H4 (cell line): ENCODE measurements around the gene ANKRD31. TPM values are rescaled to one million over a fixed set of nuclear protein-coding genes. Genes with fewer than 3 reads are reported as not detected.
"Not testable (repeated sequence)": the region's sequence is repeated elsewhere in the genome, so short reads cannot be mapped to it uniquely, and the experiment has no call there.

Experiments
- DNase-seq: peaks from one replicate; pipeline ENCODE4 v3.0.0-alpha.2; 2015; ENCODE audit warnings: low spot score
- total RNA-seq: library from RNA; depleted of rRNA; stranded (reverse); fragments of >200 nt; shearing (Covaris generic); gene quantifications from 2 replicates; pipeline ENCODE4 v1.2.3, GENCODE V29; 2014

Gene ANKRD31
- total RNA-seq, 1 experiment from 2014 or later, result 0.33 TPM

DNA sequence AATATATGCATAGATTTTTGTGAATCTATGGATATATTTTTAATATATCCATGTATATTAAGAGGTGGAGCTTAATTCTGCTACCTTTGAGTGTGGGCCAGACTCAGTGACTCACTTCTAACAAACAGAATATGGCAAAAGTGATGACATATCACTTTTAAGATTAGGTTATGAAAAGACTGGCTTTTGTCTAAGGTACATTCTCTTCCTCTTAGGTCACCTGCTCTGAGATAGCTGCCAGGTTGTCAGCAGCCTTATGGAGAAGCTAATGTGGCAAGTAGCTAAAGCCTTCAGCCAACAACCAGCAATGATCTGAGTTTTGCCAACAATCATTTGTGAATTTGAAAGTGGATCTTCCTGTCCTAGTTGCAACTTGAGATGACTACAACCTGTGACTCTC is 83.8 kb downstream of the ANKRD31 start:
- no peak for DNase-seq

DNA sequence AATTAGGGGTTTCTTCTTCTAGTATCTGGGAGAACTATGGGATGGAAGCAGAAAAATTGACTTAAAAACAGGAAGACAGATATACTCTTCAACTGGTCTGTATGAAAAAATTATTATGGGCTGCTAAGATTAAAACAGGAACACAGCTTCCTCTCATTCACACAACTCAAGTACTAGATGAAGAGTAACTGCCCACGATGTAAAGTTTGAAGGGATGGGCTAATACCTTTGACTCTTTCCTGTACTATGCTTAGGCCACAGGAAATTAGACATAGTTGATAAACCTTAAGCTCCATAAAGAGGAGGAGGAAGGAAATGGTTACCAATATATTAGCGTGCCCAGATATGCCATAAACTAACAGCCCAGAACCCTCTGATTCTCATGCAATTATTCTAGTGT is 88.6 kb downstream of the ANKRD31 start:
- DNase-seq, result no peak

DNA sequence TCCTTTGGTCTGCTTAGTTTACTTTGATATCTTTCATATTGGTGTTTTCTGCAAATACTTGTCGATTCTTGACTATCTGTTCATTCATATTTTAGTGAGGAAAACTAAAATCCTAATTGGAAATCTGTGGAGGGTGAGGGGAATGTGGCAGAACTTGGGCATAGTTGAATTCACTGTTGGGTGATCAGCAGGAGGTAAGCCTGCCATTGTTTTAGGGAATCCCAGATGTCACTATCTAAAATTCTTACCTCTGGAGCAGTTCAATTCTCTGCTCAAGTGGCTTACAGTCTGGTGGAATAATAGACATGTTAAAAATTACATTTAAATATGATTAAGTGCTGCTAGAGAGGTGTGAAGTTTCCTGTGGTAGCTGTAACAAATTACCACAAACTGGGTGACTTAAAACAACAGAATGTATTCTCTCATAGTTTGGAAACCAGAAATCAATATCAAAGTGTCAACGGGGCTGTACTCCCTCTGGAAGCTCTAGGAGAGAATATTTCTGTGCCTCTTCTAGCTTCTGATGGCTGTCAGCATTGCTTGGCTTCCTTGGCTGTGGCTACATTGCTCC is 94.0 kb downstream of the ANKRD31 start:
- no peak for DNase-seq

DNA sequence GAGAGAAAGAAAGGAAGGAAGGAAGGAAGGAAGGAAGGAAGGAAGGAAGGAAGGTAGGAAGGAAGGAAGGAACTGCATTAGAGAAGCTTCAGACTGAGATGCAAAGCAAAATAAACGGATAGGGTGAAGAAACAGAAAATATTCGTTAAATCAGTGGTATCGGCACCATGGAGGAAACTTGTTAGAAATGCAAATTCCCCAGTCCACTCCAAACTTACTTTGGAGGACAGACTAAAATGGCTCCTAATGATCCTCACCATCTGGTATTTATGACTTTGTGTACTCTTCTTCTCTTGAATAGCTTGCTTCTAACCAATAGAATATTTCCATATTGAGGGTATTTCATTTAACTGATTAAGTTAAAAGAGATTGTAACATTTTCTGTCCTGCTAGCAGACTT is 96.4 kb downstream of the ANKRD31 start:
- DNase-seq, result no peak

DNA sequence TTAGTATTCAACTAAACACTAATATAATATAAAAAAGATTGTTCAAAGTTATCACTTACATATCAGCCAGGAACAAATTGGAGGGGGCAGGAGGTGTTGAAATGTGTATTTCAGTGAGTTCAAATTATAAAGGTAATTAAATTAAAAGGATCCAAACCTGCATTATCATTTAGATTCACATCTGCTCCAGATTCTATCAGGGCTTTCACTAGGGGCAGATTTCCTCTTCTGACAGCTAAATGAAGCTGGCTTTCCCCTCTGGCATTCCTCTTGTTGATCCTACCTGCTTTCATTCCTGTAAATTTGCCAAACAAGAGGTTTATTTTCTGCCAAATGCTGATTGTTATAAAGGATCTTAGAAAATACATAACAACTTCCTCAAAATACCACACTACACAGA is 98.0 kb downstream of the ANKRD31 start:
- DNase-seq, result no peak

DNA sequence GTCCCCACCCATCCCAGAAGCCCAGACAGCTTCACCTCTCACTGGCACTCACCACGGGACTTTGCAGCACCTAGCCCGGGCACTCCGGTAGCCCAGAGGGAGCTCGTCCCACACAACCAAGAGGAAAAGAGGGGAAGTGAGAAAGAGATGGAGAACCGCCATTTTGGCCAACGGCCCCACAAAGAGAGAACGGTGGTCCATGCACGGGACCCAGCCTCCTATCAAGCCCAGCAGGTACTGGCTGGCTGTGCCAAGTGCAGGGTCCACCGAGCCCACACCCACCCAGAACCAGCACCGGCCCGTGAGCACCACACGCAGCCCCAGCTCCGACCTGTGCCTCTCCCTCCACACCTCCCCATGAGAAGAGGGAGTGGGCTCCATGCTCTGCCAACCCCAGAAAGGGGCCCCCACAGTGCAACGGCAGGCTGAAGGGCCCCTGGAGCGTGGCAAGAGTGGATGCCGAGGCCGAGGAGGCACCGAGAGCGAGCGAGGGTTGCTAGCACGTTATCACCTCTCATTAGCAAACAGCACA is 105.8 kb downstream of the ANKRD31 start:
- no peak for DNase-seq

DNA sequence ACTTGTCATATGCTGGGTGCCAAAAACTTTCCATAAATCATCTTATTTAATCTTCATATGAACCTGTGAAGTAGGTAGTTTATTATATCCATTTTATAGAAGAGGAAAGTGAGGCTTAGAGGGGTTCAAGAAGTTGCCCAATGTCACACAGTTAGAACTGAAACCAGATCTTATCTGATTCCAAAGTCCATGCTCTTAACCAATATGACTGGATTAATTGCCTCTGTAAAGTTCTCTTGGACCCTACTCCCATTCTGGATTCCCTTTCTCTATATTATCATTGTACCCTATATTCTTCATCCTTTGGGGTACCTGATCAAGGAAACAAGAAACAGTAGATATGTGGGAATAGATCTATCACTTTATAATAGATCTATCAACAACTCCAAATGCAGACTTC is 119.8 kb downstream of the ANKRD31 start:
- no peak for DNase-seq

DNA sequence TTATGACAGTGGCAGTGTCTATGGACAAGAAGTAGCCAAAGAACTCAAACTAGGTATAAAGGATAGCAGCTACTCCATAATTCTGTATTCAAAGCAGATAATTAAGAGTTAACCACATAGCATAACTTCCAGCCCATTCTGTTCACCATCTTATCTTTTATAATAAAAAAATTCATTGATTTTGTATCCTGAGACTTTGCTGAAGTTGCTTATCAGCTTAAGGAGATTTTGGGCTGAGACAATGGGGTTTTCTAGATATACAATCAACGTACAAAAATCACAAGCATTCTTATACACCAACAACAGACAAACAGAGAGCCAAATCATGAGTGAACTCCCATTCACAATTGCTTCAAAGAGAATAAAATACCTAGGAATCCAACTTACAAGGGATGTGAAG is 122.4 kb downstream of the ANKRD31 start:
- DNase-seq, result not testable (repeated sequence)

DNA sequence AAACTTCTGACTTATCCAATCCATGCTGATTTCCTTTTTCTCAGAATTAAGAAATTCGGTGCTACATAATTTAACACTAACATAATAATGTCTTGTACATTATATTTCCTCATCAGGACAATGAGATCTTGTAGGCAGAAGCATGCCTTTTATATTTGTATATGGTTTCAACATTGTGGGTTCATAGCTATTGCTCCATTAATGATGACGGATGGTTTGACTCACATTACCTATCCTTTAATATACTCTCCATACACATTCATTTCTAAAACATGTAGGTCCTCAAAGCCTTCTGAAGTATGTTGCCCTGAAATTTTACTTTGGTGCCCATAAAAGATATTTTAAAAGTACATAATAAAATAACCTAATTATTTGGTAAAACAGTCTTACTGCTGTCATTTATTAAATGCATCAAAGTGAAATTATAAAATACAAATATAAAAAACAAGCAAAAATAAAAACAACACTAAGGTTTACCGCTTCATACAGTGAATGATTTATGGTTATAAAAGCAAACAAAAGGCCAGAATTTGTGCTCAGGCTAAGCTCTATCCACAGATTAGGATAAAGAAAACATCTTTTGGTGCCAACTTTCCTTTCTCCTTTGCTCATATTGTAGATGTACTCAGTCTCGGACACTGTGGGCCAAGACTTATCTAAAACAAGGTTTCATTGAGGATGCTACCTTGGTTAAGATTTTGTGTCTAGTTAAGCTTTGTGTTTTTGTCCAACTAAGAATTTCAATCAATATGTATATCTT is 123.1 kb downstream of the ANKRD31 start:
- no peak for DNase-seq

DNA sequence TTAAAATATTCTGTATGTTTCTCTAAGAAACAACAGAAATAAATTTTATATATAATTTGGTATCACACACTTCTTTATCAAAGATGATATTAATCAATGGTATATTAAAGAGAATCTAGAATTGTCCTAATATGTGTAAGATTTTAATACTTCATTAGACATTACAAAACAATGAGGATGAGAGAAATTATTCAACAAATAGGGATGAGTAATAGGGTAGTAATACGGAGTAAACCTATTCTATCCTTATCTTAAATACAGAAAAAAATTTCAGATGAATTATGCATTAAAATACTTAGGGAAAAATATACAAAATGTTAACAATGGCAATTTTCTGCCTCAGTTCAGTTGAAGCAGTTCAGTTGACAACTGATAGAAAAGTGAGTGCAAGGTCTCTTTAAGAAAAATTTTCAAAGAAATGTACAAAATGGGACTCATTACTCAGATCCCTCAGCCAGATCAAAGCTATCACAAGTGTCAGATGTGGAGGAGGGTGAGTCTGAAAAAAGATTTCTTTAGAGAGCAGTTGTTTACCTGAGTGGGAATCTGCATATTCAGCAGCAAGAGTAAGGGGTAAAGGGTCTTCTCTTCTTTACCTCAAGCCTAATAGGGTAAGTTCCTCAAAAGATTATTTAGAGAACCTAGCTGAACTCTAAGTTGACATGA is 127.6 kb downstream of the ANKRD31 start:
- no peak for DNase-seq

DNA sequence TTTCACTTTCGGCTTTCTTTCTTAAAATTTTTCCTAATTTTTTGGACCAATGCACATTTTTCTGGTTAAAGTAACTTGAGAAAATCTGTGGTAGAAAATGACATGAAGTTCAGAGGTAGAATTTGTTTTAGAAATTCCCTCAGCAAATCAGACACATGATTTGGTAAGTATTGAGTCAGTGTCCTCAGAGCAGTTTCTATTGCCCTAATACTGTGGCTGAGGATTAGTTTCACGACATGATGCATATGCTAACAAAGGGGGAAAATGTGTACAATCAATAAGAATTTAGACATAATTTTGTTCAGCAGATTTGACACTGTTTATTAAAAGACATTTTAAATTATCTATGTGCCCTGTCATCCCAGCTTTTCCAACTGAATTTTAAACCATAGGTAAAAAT is 128.2 kb downstream of the ANKRD31 start:
- no peak for DNase-seq

DNA sequence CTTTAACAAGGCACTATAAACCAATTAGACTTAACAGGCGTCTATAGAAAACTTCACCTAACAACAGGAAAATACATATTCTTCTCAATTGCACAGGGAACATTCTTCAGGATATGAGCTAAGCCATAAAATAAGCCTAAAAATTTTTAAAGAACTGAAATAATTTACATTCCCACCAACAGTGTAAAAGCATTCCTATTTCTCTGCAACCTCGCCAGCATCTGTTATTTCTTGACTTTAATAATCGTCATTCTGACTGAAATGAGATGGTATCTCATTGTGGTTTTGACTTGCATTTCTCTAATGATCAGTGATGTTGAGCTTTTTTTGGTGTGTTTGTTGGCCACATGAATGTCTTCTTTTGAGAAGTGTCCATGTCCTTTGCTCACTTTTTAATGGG is 140.7 kb downstream of the ANKRD31 start:
- DNase-seq, result not testable (repeated sequence)

DNA sequence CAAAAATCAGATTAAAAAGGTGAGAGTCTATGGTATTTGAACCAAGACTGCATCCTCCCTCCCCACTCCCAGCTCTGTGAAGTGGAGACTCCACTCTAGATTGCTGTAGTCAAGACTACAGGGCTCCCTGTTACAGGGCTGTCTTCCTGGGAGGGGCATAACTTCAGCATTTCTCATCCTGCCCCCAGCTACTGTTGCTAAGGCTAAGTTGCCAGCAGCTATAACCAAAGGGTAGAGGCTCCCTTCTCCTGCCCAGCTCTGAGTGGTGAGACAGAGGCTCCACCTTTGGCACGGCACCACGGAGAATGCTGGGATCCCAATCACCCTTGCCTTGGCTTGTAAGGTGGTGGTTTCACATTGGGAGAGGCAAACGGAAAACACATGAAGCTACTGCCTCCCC is 145.1 kb downstream of the ANKRD31 start:
- DNase-seq, result no peak

DNA sequence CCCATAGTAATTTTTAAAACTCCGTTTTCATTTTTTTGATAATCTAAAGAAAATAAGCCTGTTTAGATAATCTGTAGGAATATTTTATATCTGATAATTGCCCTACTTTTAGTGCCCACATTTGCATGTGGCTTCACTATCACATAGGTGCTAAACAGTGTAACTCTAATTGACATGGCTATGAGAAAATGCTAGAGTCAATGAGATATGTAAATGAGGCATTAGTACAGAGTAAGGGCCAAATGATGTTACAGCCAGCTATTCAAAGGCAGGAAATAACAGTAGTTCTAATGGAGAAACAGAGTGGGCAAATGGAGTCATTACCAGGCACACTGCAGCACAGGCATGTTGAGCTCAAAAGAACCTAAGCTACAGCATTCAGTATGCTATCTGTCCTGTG is 147.0 kb downstream of the ANKRD31 start:
- no peak for DNase-seq

DNA sequence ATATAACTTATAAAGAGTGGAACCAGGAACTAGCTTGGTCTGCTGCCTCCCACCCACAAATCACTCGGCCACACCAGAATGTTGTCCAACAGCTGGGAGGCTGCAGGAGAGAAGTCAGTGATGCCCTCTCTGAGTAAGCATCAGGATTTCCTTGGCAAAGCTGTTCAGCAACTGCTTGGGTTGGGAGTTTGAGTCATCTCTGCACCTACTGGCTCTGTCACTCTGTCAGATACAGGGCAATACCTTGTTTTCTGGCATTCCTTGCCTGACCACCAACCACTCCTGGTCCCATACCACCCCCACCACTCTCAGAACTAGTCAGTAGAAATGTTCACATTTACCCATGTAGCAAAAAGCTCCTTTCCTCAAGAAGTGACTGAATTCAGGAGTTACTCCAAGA is 147.5 kb downstream of the ANKRD31 start:
- DNase-seq, result no peak

DNA sequence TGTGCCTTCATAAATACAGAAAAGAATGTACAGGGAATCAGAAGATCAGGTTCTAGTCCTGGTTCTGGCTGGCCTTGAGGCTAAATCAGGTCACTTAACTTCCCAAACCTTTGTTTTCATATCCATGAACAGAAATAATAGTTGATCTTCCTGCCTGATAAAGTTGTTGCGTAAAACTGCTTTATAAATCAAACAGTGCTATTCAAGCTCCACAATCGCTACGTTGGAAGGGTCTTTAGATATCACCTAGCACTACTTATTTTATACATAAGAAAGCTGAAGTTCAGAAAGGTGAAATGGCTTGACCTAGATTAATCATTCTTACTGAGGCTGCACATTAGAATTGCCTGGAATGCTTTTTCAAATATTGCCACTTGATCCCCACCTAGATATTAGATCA is 148.0 kb downstream of the ANKRD31 start:
- DNase-seq, result no peak

DNA sequence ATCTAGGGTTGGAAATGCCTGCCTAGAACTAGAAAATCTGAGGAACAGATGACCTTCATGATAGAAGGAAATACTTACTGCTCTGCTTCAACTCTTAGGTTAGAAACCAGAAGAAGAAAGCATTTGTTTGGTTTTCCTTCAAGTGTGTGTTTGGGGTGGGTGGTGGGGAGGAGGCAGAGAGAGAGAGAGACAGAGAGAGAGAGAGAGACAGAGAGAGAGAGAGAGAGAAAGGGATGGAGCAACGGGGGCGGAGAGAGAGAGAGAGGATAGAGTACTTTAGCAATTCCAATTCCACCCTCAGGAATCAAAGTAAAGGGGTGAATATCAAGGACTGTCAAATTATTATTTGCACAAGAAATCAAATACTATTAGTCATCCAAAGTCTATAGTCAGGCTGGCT is 155.2 kb downstream of the ANKRD31 start:
- no peak for DNase-seq

DNA sequence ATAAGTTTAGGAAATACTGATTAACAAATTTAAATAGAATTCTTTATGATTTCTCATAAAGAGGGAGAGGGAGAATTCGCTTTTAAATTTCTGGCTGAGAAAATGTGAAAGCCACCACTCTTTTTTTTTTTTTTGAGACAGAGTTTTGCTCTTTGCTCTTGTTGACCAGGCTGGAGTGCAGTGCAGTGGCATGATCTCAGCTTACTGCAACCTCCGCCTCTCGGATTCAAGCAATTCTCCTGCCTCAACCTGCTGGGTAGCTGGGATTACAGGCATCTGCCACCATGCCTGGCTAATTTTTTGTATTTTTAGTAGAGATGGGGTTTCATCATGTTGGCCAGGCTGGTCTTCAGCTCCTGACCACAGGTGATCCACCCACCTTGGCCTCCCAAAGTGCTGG is 157.3 kb downstream of the ANKRD31 start:
- not testable (repeated sequence) for DNase-seq

DNA sequence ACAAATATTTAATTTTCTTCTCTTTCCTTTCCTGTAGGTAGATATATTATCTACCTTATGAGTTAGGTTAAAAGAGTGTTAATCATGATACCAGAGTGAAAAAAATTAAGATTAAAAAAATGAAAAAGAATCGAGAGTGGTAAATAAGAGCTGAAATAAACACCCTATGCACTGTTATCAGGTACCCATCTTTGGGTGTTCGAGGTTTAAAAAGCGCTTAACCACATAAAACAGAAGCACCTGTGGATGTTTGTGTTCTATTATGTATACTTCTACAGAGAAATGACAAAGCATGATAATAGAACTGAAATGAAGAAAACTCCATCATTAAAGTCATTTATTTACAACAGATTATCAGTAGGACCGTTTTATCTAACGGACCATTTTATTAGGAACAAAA is 158.7 kb downstream of the ANKRD31 start:
- no peak for DNase-seq

DNA sequence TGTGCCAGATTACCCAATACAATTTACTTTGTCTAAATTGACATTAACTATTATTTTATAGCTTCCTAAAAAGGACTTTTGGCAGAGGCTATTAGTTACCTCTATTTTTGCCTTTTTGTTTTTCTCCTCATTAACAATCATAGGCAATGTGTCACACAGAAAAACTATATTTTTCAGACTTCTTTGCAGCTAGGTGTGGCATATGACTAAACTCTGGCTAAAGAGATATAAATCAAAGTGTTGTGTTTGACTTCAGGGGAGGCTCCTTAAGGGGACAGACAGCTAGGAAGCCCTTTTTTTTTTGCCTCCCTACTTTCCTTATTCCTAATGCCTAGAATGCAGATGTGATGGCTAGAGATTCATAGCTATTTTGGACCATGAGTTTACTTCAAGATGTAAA is 164.6 kb downstream of the ANKRD31 start:
- no peak for DNase-seq

DNA sequence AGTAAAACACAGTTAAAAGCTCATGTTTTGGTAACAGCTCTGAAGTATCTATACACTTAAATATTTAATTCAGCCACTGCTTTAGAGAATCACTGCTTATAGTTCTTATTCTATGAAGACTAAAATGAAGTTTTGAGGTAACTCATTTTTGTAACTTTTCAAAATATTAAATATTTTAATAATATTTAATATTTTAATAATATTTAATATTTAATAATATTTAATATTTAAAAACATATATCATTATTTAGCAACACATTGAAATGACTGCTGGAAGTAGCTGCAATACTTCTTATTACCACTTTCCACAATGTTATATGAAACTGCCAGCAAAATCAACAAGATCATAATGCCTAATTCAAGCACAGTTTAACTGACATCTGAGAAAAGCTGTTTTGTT is 165.6 kb downstream of the ANKRD31 start:
- DNase-seq, result no peak

DNA sequence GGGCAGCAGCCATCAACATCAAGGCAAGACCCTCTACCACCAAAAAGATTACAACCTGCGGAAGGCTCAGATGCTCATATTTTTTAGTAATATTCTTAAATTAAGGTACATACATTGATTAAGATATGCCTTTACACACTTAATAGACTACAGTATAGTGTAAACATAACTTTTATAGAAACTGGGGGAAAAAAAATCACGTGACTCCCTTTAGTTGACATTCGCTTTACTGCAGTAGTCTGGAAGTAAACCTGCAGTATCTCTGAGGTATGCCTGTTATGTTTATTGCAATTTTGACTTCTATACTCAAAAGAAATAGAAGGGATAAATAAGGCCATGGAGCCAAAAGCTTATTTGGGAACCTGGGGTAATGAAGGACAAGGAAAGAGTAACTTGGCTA is 169.2 kb downstream of the ANKRD31 start:
- DNase-seq, result no peak

DNA sequence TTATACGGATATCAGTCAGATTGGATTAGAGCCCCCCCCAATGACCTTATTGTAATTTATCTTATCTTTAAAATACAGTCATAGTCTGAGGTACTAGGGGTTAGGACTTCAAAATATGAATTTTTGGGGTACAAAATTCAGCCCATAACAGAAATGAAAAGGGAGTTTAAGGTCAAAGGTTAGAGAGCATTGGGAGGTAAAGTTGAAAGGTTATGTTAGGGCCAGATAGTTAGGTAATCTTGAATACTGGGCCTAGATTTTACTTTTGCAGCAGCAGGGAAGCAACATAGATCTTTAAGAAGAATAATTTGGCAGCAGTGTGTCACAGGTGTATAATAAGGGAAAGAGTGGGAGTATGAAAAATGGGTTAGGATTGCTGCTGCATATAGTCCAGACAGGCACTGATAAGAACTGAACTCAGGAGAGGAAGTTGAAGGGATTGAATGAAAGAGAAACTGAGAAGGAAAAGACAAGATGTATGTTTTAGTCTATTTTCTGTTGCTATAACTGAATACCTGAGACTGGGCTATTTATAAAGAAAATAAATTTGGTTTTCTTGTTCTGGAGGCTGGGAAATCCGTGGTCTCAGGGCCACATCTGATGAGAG is 173.7 kb downstream of the ANKRD31 start:
- DNase-seq, result no peak
